DOHH2 (cell line): ENCODE results near the gene SPOPL.

Experiments used
- EZH2phosphoT487 ChIP-seq: fragments of 200-600 bp; sonication (generic); IDR thresholded peaks from 2 replicates; pipeline ENCODE4 v1.6.1; 2017; ENCODE audit warnings: borderline replicate concordance, mild to moderate bottlenecking, antibody characterized with exemption, low read length, moderate library complexity, mixed read lengths
- TF ChIP-seq, protein P1 (sequence below): fragments of 200-600 bp; sonication (generic); IDR thresholded peaks from one replicate; pipeline ENCODE4 v1.5.1; 2014; ENCODE audit warnings: antibody characterized with exemption, mild to moderate bottlenecking, low read depth, low read length; ENCODE audit not compliant: poor library complexity, severe bottlenecking

DNA sequence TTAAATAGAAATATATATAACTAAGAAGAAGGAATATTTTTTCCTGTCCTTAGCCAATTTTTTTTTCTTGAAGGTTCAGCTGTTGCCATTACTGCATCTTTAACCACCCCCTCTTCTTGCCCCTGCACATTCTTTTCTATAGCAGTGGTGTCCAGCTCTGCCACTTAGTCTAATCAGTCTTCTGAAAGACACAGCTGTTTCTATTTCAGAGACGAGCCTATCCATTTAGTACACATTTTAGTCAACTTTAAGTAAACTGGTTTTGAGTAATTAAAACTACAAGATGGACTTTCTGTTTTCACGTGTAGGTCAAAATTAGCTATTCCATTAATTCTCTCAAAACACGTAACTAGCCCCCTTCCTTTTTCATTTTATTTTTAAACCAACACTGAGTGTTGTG is 21.0 kb downstream of the SPOPL start:
- TF ChIP-seq, protein P1, sequence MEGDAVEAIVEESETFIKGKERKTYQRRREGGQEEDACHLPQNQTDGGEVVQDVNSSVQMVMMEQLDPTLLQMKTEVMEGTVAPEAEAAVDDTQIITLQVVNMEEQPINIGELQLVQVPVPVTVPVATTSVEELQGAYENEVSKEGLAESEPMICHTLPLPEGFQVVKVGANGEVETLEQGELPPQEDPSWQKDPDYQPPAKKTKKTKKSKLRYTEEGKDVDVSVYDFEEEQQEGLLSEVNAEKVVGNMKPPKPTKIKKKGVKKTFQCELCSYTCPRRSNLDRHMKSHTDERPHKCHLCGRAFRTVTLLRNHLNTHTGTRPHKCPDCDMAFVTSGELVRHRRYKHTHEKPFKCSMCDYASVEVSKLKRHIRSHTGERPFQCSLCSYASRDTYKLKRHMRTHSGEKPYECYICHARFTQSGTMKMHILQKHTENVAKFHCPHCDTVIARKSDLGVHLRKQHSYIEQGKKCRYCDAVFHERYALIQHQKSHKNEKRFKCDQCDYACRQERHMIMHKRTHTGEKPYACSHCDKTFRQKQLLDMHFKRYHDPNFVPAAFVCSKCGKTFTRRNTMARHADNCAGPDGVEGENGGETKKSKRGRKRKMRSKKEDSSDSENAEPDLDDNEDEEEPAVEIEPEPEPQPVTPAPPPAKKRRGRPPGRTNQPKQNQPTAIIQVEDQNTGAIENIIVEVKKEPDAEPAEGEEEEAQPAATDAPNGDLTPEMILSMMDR = no peak
- no peak for TF ChIP-seq EZH2phosphoT487
